K562 (cell line): Measurements from ENCODE around the gene CSNK1A1. TPM values are rescaled to one million over a fixed set of nuclear protein-coding genes. Genes with fewer than 3 reads are reported as not detected.

Experiments used
- ARHGAP35 ChIP-seq: fragments of 450-650 bp; IDR thresholded peaks from 2 replicates; pipeline ENCODE4 v1.6.1; 2018; ENCODE audit not compliant: partially characterized antibody
- ATF7 ChIP-seq: fragments of 450-650 bp; IDR thresholded peaks from 2 replicates; pipeline ENCODE4 v1.7.1; 2014; ENCODE audit warnings: mild to moderate bottlenecking, moderate library complexity
- DMBX1 ChIP-seq: fragments of 250-450 bp; sonication (Bioruptor Pico); IDR thresholded peaks from 2 replicates; pipeline ENCODE4 v1.8.0; 2022; ENCODE audit warnings: inconsistent platforms, mild to moderate bottlenecking, moderate library complexity, borderline replicate concordance
- DPF2 ChIP-seq: fragments of 450-650 bp; IDR thresholded peaks from 2 replicates; pipeline ENCODE4 v1.6.1; 2016
- MED1 ChIP-seq: sonication (generic); formaldehyde crosslinking; IDR thresholded peaks from 2 replicates; pipeline ENCODE4 v1.8.1; 2023; ENCODE audit warnings: missing genetic modification reagents, borderline replicate concordance
- TEAD1 ChIP-seq, 2 experiments: fragments of 450-650 bp in 1 of 2; sonication (generic) in 1 of 2; formaldehyde crosslinking; IDR thresholded peaks; 2 replicates each; pipeline versions ENCODE4 v1.4.0 to v1.8.0; 2020 to 2022; ENCODE audit warnings: mild to moderate bottlenecking in 2 of 2, missing genetic modification reagents in 1 of 2
- XRCC4 ChIP-seq: IDR thresholded peaks from one replicate; pipeline ENCODE4 v1.6.1; 2011; ENCODE audit not compliant: insufficient read depth, insufficient read length; ENCODE audit errors: extremely low read depth
- XRCC5 ChIP-seq: fragments of 200-400 bp; formaldehyde crosslinking; IDR thresholded peaks from 2 replicates; pipeline ENCODE4 v1.6.1; 2017; ENCODE audit warnings: low read depth, mild to moderate bottlenecking, low read length
- ZBTB17 ChIP-seq: fragments of 450-650 bp; formaldehyde crosslinking; IDR thresholded peaks from 2 replicates; pipeline ENCODE4 v1.4.0; 2020; ENCODE audit warnings: mild to moderate bottlenecking
- ZC3H4 ChIP-seq: sonication (generic); formaldehyde crosslinking; IDR thresholded peaks from 2 replicates; pipeline ENCODE4 v1.9.0; 2021; ENCODE audit warnings: missing genetic modification reagents, borderline replicate concordance
- ZNF146 ChIP-seq: IDR thresholded peaks from one replicate; pipeline ENCODE4 v1.6.1; 2018; ENCODE audit warnings: missing compliant biosample characterization; ENCODE audit not compliant: unreplicated experiment
- ZNF175 ChIP-seq: fragments of 200-800 bp; sonication (Bioruptor generic); IDR thresholded peaks from 2 replicates; pipeline ENCODE4 v1.6.1; 2016; ENCODE audit warnings: low read depth, mild to moderate bottlenecking, missing genetic modification characterization, missing compliant biosample characterization
- ZNF24 ChIP-seq: fragments of 450-650 bp; IDR thresholded peaks from 2 replicates; pipeline ENCODE4 v1.6.1; 2016
- ZNF444 ChIP-seq: fragments of 250-450 bp; sonication (Bioruptor Pico); IDR thresholded peaks from 2 replicates; pipeline ENCODE4 v1.4.0; 2020; ENCODE audit warnings: mild to moderate bottlenecking, moderate library complexity
- polyA plus RNA-seq, 8 experiments: library from polyadenylated mRNA; depleted of rRNA in 4 of 8; stranded (reverse) in 5 of 8; unstranded in 3 of 8; fragments of >200 nt; fragmentation: Nextera tagmentation in 2 of 8; fragmentation: Illumina TruSeq in 1 of 8; extraction: Ambion mirVana in 2 of 8; extraction: Trizol in 1 of 8; gene quantifications; 2 replicates each; pipeline versions ENCODE4 v1.2.1 to v1.2.3, GENCODE V29; 2011 to 2014; ENCODE audit warnings: inconsistent platforms in 1 of 8, missing spikeins in 1 of 8
- total RNA-seq, 7 experiments: library from RNA; depleted of rRNA in 6 of 7; stranded (reverse); fragments of >200 nt in 6 of 7; fragmentation: Illumina TruSeq in 2 of 7; extraction: Trizol in 2 of 7; gene quantifications; 2 replicates each; pipeline versions ENCODE4 v1.2.1 to v1.2.3, GENCODE V29; 2011 to 2021; ENCODE audit warnings: low replicate concordance in 1 of 7
- TF ChIP-seq, protein P1 (sequence below), 3 experiments: fragments of 200-800 bp in 1 of 3; sonication (Bioruptor generic) in 1 of 3; sonication (generic) in 1 of 3; formaldehyde crosslinking in 1 of 3; IDR thresholded peaks; 2 replicates each; pipeline versions ENCODE4 v1.6.1 to v1.8.0; 2016 to 2022; ENCODE audit warnings: mild to moderate bottlenecking in 2 of 3, missing compliant biosample characterization in 2 of 3, missing genetic modification characterization in 2 of 3, missing genetic modification reagents in 1 of 3
- TF ChIP-seq, protein P2 (sequence below): fragments of 200-800 bp; sonication (Bioruptor generic); IDR thresholded peaks from 2 replicates; pipeline ENCODE4 v1.6.1; 2017; ENCODE audit warnings: missing genetic modification characterization, missing compliant biosample characterization
- TF ChIP-seq, protein P3 (sequence below), 2 experiments: fragments of 450-650 bp; IDR thresholded peaks; 2 replicates each; pipeline ENCODE4 v1.6.1; 2018; ENCODE audit warnings: mild to moderate bottlenecking in 2 of 2, low read depth in 1 of 2; ENCODE audit not compliant: partially characterized antibody in 2 of 2
- TF ChIP-seq, protein P4 (sequence below), 2 experiments: fragments of 450-650 bp in 1 of 2; sonication (generic) in 1 of 2; formaldehyde crosslinking in 1 of 2; IDR thresholded peaks in 1 of 2; conservative IDR thresholded peaks in 1 of 2; 2 replicates each; pipeline versions ENCODE4 v1.6.1 to v1.8.1; 2016 to 2023; ENCODE audit warnings: mild to moderate bottlenecking in 2 of 2, moderate library complexity in 2 of 2, inconsistent platforms in 1 of 2, missing genetic modification reagents in 1 of 2

Gene CSNK1A1
- total and polyA plus RNA-seq, 9 of the 15 experiments (the other 6 are each of a cell fraction or from before 2014, with no cell fraction given): 49.1 to 196 (median 154) TPM

DNA sequence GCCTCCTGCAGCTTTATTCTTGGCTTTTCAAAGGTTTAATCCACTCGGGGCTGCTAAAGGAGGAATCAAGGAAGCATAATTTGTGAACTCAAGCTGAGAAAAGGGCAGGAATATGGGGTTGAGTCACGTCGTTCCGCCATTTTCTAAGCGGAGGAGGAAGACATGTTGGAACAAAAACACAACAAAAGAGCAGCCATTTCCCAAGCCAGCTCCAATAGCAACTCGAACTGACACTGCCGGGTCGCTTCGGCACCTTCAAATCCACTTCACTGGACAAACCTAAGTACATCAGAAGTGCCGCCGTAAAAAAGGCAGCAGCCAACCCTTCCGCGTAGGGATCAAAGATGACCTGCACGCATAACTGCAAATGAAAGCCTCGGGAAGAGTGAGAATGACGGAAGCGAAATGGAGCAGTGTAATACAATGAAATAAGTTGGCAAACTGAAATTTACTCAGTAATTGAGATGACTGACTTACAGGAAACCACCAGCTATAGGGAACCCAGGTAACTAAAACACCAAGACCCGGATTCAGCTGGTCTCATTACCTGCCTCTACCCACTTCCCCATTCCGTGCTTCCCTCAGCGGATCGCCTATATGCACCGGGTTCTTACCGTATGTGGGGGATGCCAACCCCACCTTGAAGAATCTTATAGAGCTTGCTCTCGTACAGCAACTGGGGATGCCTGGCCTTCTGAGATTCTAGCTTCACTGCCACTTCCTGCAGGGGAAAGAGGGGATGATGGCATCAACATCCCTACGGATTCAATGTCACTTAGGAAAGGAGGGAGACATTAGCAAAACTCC is 1.6 kb downstream of the CSNK1A1 start (continued):
- TF ChIP-seq, protein P1, sequence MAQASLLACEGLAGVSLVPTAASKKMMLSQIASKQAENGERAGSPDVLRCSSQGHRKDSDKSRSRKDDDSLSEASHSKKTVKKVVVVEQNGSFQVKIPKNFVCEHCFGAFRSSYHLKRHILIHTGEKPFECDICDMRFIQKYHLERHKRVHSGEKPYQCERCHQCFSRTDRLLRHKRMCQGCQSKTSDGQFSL (CRISPR knock-in tag; IDR thresholded peaks at IDR 0.05): no peak
- TF ChIP-seq, protein P1 (tag; IDR thresholded peaks at IDR 0.05): peak in 1 of 2 experiments; percentile 54; a peak in 1 of 4 replicates
- TF ChIP-seq DMBX1 (no peak), ZNF175 (CRISPR knock-in tag) (peak; percentile 22; the same call in 1 of the 2 replicates), XRCC4 (no peak), ZNF146 (no peak), ZC3H4 (CRISPR knock-in tag) (no peak), ZNF24 (0 out of 2 replicates have a peak, but pooled peaks have one; percentile 6), XRCC5 (no peak), ZNF444 (CRISPR knock-in tag) (no peak), MED1 (no peak), ZBTB17 (peak; percentile 88; the same call in 1 of the 2 replicates), ATF7 (0 out of 2 replicates have a peak, but pooled peaks have one; percentile 9), TEAD1 (CRISPR knock-in tag; IDR thresholded peaks at IDR 0.05) (peak in 1 of 2 experiments; percentile 70; a peak in 2 of 4 replicates), DPF2 (no peak), ARHGAP35 (no peak)
- TF ChIP-seq, protein P2, sequence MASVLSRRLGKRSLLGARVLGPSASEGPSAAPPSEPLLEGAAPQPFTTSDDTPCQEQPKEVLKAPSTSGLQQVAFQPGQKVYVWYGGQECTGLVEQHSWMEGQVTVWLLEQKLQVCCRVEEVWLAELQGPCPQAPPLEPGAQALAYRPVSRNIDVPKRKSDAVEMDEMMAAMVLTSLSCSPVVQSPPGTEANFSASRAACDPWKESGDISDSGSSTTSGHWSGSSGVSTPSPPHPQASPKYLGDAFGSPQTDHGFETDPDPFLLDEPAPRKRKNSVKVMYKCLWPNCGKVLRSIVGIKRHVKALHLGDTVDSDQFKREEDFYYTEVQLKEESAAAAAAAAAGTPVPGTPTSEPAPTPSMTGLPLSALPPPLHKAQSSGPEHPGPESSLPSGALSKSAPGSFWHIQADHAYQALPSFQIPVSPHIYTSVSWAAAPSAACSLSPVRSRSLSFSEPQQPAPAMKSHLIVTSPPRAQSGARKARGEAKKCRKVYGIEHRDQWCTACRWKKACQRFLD (CRISPR knock-in tag): peak; percentile 76; the same call in 1 of the 2 replicates
- TF ChIP-seq, protein P3, sequence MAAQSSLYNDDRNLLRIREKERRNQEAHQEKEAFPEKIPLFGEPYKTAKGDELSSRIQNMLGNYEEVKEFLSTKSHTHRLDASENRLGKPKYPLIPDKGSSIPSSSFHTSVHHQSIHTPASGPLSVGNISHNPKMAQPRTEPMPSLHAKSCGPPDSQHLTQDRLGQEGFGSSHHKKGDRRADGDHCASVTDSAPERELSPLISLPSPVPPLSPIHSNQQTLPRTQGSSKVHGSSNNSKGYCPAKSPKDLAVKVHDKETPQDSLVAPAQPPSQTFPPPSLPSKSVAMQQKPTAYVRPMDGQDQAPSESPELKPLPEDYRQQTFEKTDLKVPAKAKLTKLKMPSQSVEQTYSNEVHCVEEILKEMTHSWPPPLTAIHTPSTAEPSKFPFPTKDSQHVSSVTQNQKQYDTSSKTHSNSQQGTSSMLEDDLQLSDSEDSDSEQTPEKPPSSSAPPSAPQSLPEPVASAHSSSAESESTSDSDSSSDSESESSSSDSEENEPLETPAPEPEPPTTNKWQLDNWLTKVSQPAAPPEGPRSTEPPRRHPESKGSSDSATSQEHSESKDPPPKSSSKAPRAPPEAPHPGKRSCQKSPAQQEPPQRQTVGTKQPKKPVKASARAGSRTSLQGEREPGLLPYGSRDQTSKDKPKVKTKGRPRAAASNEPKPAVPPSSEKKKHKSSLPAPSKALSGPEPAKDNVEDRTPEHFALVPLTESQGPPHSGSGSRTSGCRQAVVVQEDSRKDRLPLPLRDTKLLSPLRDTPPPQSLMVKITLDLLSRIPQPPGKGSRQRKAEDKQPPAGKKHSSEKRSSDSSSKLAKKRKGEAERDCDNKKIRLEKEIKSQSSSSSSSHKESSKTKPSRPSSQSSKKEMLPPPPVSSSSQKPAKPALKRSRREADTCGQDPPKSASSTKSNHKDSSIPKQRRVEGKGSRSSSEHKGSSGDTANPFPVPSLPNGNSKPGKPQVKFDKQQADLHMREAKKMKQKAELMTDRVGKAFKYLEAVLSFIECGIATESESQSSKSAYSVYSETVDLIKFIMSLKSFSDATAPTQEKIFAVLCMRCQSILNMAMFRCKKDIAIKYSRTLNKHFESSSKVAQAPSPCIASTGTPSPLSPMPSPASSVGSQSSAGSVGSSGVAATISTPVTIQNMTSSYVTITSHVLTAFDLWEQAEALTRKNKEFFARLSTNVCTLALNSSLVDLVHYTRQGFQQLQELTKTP (IDR thresholded peaks at IDR 0.05; ENCODE audit: low read depth in 1 of 2, partially characterized antibody in 2 of 2): no peak
- TF ChIP-seq, protein P4, sequence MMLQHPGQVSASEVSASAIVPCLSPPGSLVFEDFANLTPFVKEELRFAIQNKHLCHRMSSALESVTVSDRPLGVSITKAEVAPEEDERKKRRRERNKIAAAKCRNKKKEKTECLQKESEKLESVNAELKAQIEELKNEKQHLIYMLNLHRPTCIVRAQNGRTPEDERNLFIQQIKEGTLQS (IDR thresholded peaks at IDR 0.05): no peak
- TF ChIP-seq, protein P4 (CRISPR knock-in tag; conservative IDR thresholded peaks at IDR 0.05): no peak
